GM21526 (cell line): ENCODE measurements around the gene CTBP1.
A peak's percentile ranks its signal among the peaks of the same experiment; 100 is the strongest.

Source experiments
- ATAC-seq: cut with Tn5 transposase; IDR thresholded peaks from one replicate; pipeline ENCODE4 v1.9.1; 2021; ENCODE audit warnings: moderate library complexity; ENCODE audit not compliant: unreplicated experiment, low FRiP score

Gene CTBP1

GRCh38 chr4:1166509-1167243 is 82.3 kb downstream of the CTBP1 start:
- ATAC-seq: peak; percentile 6

GRCh38 chr4:1164956-1165545 is 83.9 kb downstream of the CTBP1 start:
- no peak for ATAC-seq

- no peak for ATAC-seq
Observed at GRCh38 chr4:1164444-1164843, 84.5 kb downstream of the CTBP1 start.

GRCh38 chr4:1164040-1164439 is 84.9 kb downstream of the CTBP1 start:
- ATAC-seq: no peak
